ENCODE data around the gene SKP1. TPM values are rescaled to one million over a fixed set of nuclear protein-coding genes. Genes with fewer than 3 reads are reported as not detected.
A peak's percentile ranks its signal among the peaks of the same experiment; 100 is the strongest.

Gene SKP1
- total RNA-seq, 1 donor from 2014 or later = 358 TPM

DNA sequence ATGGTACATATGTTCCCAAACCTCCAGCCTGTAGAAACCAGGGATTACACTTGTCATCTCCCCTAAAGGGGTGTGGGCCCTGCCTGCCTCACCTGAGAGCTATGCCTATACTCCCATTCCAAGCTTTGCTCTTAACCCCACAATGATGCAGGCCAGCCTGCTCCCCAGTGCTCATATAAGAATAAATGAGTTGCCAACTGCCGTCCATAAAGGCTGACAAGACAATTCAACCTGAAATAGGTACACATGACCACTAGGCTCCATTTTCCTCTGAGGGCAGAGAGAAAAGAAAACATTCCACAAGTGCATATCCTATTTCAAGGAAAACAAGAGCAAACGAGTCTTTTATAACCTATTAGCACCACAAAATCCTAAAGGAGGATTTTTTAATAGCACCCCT, 28.4 kb downstream of the SKP1 start:
- Mint-ChIP-seq H3K27ac (no peak overlapping the region), H3K36me3 (ENCODE audit: insufficient read depth) (peaks cover 9% of the 10 kb centered on the region), H3K9me3 (ENCODE audit: low read depth) (no peaks in the 10 kb centered on the region), H3K4me3 (ENCODE audit: low read depth) (no peak overlapping the region), H3K4me1 (ENCODE audit: low read depth) (peaks cover 11% of the 10 kb centered on the region), H3K27me3 (no peaks in the 10 kb centered on the region)
- no peak for DNase-seq (ENCODE audit: low spot score, unreplicated experiment)
- no peak for TF ChIP-seq CTCF (IDR thresholded peaks at IDR 0.05; ENCODE audit: unreplicated experiment)

DNA sequence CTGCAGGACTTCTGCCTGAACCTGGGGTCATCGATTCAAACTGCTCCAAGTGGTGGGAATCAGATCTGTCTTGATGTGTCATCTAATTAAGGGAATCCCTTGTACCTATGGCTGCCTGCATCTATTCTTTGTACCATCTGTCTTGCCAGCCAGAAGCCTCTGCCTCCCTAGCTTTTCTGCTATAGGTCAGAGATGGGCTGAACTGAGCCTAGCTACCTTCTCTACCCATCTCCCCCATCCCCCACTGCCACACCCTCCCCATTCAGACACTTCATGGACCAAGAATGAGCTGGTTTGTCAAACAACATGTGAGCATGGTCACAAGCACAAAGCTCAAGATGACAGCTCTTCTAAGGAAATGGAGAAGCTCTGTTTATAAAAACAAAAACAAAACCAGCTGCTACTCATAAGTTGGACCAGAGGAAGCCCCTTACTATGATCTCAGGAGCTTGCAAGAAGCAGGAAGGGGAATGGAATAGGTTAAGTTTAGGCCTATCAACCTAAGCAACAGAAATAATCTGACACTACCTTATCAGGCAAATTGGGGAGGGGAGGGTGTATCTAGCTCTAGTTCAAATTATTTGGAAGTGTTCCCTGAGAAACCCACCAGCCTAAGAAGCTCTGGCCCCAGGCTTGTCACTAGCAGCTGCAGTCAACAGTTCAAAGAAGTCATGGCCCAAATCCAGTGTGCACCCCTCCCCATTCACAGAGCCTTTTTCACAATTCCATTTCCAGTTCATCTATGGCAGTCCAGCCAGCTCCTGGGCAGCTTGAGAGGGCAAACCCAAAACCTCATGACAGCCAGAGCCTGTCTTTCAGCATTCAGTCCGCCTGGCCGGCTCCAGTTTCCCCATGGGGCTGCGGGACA, 29.9 kb downstream of the SKP1 start:
- TF ChIP-seq CTCF (IDR thresholded peaks at IDR 0.05; ENCODE audit: unreplicated experiment) = no peak
- Mint-ChIP-seq H3K9me3 (ENCODE audit: low read depth) (no peaks in the 10 kb centered on the region), H3K4me1 (ENCODE audit: low read depth) (peaks cover 11% of the 10 kb centered on the region), H3K27me3 (no peaks in the 10 kb centered on the region), H3K27ac (peak overlapping the region; percentile 38), H3K4me3 (ENCODE audit: low read depth) (no peak overlapping the region), H3K36me3 (ENCODE audit: insufficient read depth) (peaks cover 4% of the 10 kb centered on the region)
- no peak for DNase-seq (ENCODE audit: low spot score, unreplicated experiment)

DNA sequence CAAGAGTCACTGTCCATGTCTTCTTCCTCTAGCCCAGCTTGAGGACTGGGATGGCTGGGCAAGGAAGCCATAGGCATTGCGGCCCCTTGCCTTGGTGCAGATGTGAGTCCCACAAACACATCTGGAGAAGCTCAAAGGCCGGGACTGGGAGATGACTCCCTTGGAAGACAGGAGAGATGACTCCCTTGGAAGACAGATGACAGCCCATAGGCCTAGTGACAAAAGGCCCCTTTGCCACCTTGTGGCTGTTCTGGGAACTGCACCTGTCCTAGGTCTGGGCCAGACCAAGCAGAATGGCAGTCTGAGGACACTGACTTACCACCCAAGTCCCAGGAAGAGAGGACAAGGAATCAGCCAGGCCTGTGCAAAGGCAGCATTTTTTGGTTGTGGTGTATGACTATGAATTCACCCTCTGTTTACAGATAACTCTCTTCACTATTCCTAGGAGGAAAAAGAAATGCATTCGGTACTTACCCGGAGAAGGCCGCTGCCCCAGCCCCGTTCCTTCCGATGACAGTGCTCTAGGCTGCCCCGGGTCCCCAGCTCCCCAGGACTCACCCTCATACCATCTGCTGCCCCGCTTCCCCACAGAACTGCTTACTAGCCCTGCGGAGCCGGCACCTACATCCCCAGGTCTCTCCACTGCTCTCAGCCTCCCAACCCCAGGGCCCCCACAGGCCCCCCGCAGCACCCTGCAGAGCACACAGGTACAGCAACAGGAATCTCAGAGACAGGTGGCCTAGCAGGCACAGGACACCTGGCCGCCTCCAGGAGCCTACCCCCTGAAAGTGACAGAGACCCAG, 30.8 kb downstream of the SKP1 start:
- Mint-ChIP-seq H3K36me3 (ENCODE audit: insufficient read depth) (peaks cover 4% of the 10 kb centered on the region), H3K27ac (peak overlapping the region; percentile 49), H3K27me3 (no peaks in the 10 kb centered on the region), H3K4me3 (ENCODE audit: low read depth) (no peak overlapping the region), H3K4me1 (ENCODE audit: low read depth) (peaks cover 11% of the 10 kb centered on the region), H3K9me3 (ENCODE audit: low read depth) (no peaks in the 10 kb centered on the region)
- peak; percentile 92 for TF ChIP-seq CTCF (IDR thresholded peaks at IDR 0.05; ENCODE audit: unreplicated experiment)
- peak; percentile 69 for DNase-seq (ENCODE audit: low spot score, unreplicated experiment)

- DNase-seq (ENCODE audit: low spot score, unreplicated experiment) = no peak
- Mint-ChIP-seq H3K4me1 (ENCODE audit: low read depth) (peaks cover 10% of the 10 kb centered on the region), H3K27me3 (no peaks in the 10 kb centered on the region), H3K4me3 (ENCODE audit: low read depth) (no peak overlapping the region), H3K27ac (peak overlapping the region; percentile 31), H3K9me3 (ENCODE audit: low read depth) (no peaks in the 10 kb centered on the region), H3K36me3 (ENCODE audit: insufficient read depth) (peaks cover 4% of the 10 kb centered on the region)
- no peak for TF ChIP-seq CTCF (IDR thresholded peaks at IDR 0.05; ENCODE audit: unreplicated experiment)
These were observed 31.6 kb downstream of the SKP1 start for GRCh38 chr5:134145041-134145757.

Measured in progenitor cell of endocrine pancreas (in vitro differentiated cells).